ENCODE measurements around the gene MBD6.

DNA sequence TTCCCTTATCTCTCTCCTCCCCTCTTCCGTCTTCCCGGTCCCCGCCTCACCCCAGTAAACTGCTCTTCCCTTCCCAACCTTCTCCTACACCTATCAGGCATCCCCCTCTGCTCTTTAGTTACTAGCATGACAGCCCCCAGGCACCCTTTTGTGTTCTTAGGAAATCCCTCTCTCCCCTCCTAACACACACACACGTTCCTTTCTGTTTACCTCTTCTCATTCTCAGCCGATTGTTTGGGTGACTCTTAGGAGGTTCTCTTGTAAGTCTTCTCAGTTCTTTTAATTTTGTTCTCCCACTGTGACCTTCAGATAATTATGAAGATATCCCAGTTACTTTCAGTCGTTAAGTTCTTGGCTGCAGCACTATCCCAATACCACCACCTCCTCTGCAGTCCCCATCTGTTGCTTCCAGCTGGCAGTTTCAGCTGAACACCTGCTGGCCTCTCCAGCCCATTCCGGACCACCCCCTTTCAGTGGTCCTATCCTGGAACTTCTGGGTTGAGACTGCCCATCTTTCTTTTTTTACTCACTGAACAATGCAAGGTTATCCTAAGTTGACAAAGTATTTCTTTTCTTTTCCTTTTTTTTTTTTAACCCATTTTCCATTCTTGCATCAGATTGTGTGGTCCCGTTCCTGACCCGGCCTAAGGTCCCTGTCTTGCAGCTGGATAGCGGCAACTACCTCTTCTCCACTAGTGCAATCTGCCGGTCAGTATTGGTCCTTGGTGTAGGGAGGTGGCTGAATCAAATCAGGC, 34.0 kb upstream of the MBD6 start:
- TF ChIP-seq, protein P1, sequence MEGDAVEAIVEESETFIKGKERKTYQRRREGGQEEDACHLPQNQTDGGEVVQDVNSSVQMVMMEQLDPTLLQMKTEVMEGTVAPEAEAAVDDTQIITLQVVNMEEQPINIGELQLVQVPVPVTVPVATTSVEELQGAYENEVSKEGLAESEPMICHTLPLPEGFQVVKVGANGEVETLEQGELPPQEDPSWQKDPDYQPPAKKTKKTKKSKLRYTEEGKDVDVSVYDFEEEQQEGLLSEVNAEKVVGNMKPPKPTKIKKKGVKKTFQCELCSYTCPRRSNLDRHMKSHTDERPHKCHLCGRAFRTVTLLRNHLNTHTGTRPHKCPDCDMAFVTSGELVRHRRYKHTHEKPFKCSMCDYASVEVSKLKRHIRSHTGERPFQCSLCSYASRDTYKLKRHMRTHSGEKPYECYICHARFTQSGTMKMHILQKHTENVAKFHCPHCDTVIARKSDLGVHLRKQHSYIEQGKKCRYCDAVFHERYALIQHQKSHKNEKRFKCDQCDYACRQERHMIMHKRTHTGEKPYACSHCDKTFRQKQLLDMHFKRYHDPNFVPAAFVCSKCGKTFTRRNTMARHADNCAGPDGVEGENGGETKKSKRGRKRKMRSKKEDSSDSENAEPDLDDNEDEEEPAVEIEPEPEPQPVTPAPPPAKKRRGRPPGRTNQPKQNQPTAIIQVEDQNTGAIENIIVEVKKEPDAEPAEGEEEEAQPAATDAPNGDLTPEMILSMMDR (IDR thresholded peaks at IDR 0.05; ENCODE audit: insufficient read depth, low read depth, low read length): no peak
- no peak for TF ChIP-seq EZH2 (IDR thresholded peaks at IDR 0.05; ENCODE audit: insufficient read depth, low read length)
